Stomach (tissue), 9 donors: ENCODE data around the gene IER5L. TPM values are rescaled to one million over a fixed set of nuclear protein-coding genes. Genes with fewer than 3 reads are reported as not detected.
"Not testable (repeated sequence)": the region's sequence is repeated elsewhere in the genome, so short reads cannot be mapped to it uniquely, and the experiment has no call there.

Experiments used
- DNase-seq, 2 donors: peaks; one replicate each; pipeline versions ENCODE4 v3.0.0 to v3.0.0-alpha.2; 2013 to 2019
- H3K27ac ChIP-seq, 5 donors: fragments of 200-600 bp in 4 of 5; sonication (generic) in 4 of 5; one replicate each; pipeline ENCODE4 v1.5.1; 2013 to 2019; ENCODE audit warnings: mild to moderate bottlenecking in 1 of 5, moderate library complexity in 1 of 5
- H3K27me3 ChIP-seq, 3 donors: fragments of 200-600 bp; sonication (generic); one replicate each; pipeline ENCODE4 v1.5.1; 2017 to 2019; ENCODE audit warnings: mixed run types in 1 of 3
- H3K36me3 ChIP-seq, 4 donors: fragments of 200-600 bp; sonication (generic); 1 replicate in 3 of 4; 2 replicates in 1 of 4; pipeline ENCODE4 v1.5.1; 2016 to 2019
- H3K4me1 ChIP-seq, 4 donors: fragments of 200-600 bp; sonication (generic); one replicate each; pipeline ENCODE4 v1.5.1; 2016 to 2019
- H3K4me3 ChIP-seq, 4 donors: fragments of 200-600 bp; sonication (generic) in 3 of 4; one replicate each; pipeline ENCODE4 v1.5.1; 2016 to 2019; ENCODE audit warnings: mild to moderate bottlenecking in 1 of 4
- H3K9me3 ChIP-seq, 4 donors: fragments of 200-600 bp; sonication (generic); one replicate each; pipeline ENCODE4 v1.5.1; 2016 to 2019
- CTCF ChIP-seq, 7 experiments: fragments of 450-650 bp in 4 of 7; fragments of 200-600 bp in 3 of 7; sonication (generic) in 3 of 7; IDR thresholded peaks; one replicate each; pipeline ENCODE4 v1.5.1; 2016 to 2019; ENCODE audit warnings: antibody characterized with exemption in 7 of 7, control low read depth in 2 of 7, mild to moderate bottlenecking in 1 of 7
- EP300 ChIP-seq: sonication (generic); formaldehyde crosslinking; IDR thresholded peaks from one replicate; pipeline ENCODE4 v1.6.1; 2017; ENCODE audit warnings: antibody characterized with exemption
- POLR2A ChIP-seq, 4 donors: fragments of 450-650 bp; IDR thresholded peaks; one replicate each; pipeline ENCODE4 v1.6.1; 2016; ENCODE audit warnings: antibody characterized with exemption in 4 of 4, control low read depth in 2 of 4, mild to moderate bottlenecking in 1 of 4, moderate library complexity in 1 of 4
- POLR2AphosphoS5 ChIP-seq, 3 donors: sonication (generic); formaldehyde crosslinking; IDR thresholded peaks; one replicate each; pipeline ENCODE4 v1.6.1; 2016; ENCODE audit warnings: antibody characterized with exemption in 3 of 3
- WGBS, 5 donors: extraction: QIAGEN DNeasy Blood & Tissue Kit in 3 of 5; methylation state at CpG; one replicate each; pipeline versions ENCODE4 v1.1.5 to v1.1.7; 2013 to 2018; 5-methylcytosine and 5-hydroxymethylcytosine counted together
- intact Hi-C: fragments of 100-400 bp; cut with DNase I; formaldehyde crosslinking; loops from one replicate; pipeline ENCODE4 v1.15.1; 2023; ENCODE audit warnings: low total_unique reads
- polyA plus RNA-seq, 3 donors: library from polyadenylated mRNA; stranded (reverse); fragments of 200-250 nt; gene quantifications; one replicate each; pipeline ENCODE4 v1.2.3, GENCODE V29; 2013
- total RNA-seq, 5 donors: library from RNA; depleted of rRNA; stranded (reverse); fragments of >200 nt; gene quantifications; one replicate each; pipeline versions ENCODE4 v1.1.0 to v1.2.3, GENCODE V29; 2014 to 2016
- donor health status: healthy with polysubstance abuse.
- donor health status: Bipolar disorder and iron deficiency.
- donor health status: healthy.

IER5L gene
- total and polyA plus RNA-seq, 8 donors: 2.6 to 30.4 (median 6.2) TPM

- Histone ChIP-seq H3K4me1 (peaks cover 3 to 20% (median 12%) of the 10 kb centered on the region in 4 donors), H3K4me3 (peak overlapping the region in 2 of 4 donors; percentile 2 to 8), H3K36me3 (no peaks in the 10 kb centered on the region), H3K27me3 (peaks cover 0 to 4% (median 0%) of the 10 kb centered on the region in 3 donors), H3K9me3 (no peaks in the 10 kb centered on the region), H3K27ac (peak overlapping the region in 4 of 5 donors; percentile 61 to 80 (median 74))
- TF ChIP-seq CTCF (IDR thresholded peaks at IDR 0.05) (no peak), EP300 (no peak), POLR2A (IDR thresholded peaks at IDR 0.05) (no peak), POLR2AphosphoS5 (IDR thresholded peaks at IDR 0.05) (no peak)
- DNase-seq: peak in 1 of 2 donors; percentile 79
- 35 to 51% (median 45%) methylated on average over 27 to 30 of the region's 30 CpGs for WGBS, 5 donors
- intact Hi-C loops: no loop called here
Measured at GRCh38 chr9:129198319-129199043, 20.4 kb upstream of the IER5L start.

- Histone ChIP-seq H3K4me3 (no peak overlapping the region), H3K27me3 (peaks cover 0 to 5% (median 0%) of the 10 kb centered on the region in 3 donors), H3K36me3 (no peaks in the 10 kb centered on the region), H3K9me3 (no peaks in the 10 kb centered on the region), H3K27ac (peak overlapping the region in 4 of 5 donors; percentile 61 to 80 (median 74)), H3K4me1 (peaks cover 0 to 15% (median 7%) of the 10 kb centered on the region in 4 donors)
- TF ChIP-seq EP300: no peak
- no peak for TF ChIP-seq POLR2AphosphoS5 (IDR thresholded peaks at IDR 0.05)
- TF ChIP-seq POLR2A (IDR thresholded peaks at IDR 0.05): no peak
- no peak for TF ChIP-seq CTCF (IDR thresholded peaks at IDR 0.05)
- no peak for DNase-seq
- 30 to 45% (median 36%) methylated on average over 8 of the region's 8 CpGs for WGBS, 5 donors
- intact Hi-C loops: no loop called here
Measured at GRCh38 chr9:129197978-129198318, 19.9 kb upstream of the IER5L start.

GRCh38 chr9:129197045-129197444 lies 19.0 kb upstream of the IER5L start:
- H3K9me3 ChIP-seq, H3K4me3 ChIP-seq, H3K36me3 ChIP-seq, H3K27ac ChIP-seq, H3K27me3 ChIP-seq, intact Hi-C loops, DNase-seq: not testable (repeated sequence)
- H3K4me1 ChIP-seq: peaks cover 0 to 15% (median 7%) of the 10 kb centered on the region in 4 donors
- WGBS, 5 donors: 87 to 95% (median 90%) methylated on average over 6 of the region's 6 CpGs

GRCh38 chr9:129195606-129196005 lies 17.5 kb upstream of the IER5L start:
- Histone ChIP-seq H3K27me3 (peaks cover 0 to 5% (median 0%) of the 10 kb centered on the region in 3 donors), H3K9me3 (peaks cover 0 to 8% (median 2%) of the 10 kb centered on the region in 4 donors), H3K36me3 (no peaks in the 10 kb centered on the region), H3K4me1 (peaks cover 0 to 15% (median 7%) of the 10 kb centered on the region in 4 donors), H3K27ac (no peak overlapping the region), H3K4me3 (no peak overlapping the region)
- intact Hi-C loops: no loop called here
- no peak for DNase-seq
- TF ChIP-seq POLR2A (IDR thresholded peaks at IDR 0.05) (no peak), EP300 (no peak), POLR2AphosphoS5 (IDR thresholded peaks at IDR 0.05) (no peak), CTCF (IDR thresholded peaks at IDR 0.05) (no peak)
- WGBS, 5 donors: 86 to 93% (median 89%) methylated on average over 9 to 10 of the region's 10 CpGs

- TF ChIP-seq EP300 (no peak), POLR2AphosphoS5 (IDR thresholded peaks at IDR 0.05) (no peak), CTCF (IDR thresholded peaks at IDR 0.05) (no peak), POLR2A (IDR thresholded peaks at IDR 0.05) (no peak)
- Histone ChIP-seq H3K4me1 (peaks cover 0 to 15% (median 7%) of the 10 kb centered on the region in 4 donors), H3K36me3 (no peaks in the 10 kb centered on the region), H3K27me3 (peaks cover 0 to 5% (median 0%) of the 10 kb centered on the region in 3 donors), H3K27ac (no peak overlapping the region), H3K4me3 (no peak overlapping the region), H3K9me3 (peaks cover 0 to 8% (median 2%) of the 10 kb centered on the region in 4 donors)
- intact Hi-C loops: no loop called here
- DNase-seq: no peak
- 58 to 76% (median 72%) methylated on average over 3 of the region's 3 CpGs for WGBS, 5 donors
Measured at GRCh38 chr9:129194221-129194620, 16.2 kb upstream of the IER5L start.
